GM12878 (cell line): ENCODE data around the gene COL26A1. TPM values are rescaled to one million over a fixed set of nuclear protein-coding genes. Genes with fewer than 3 reads are reported as not detected.

Experiments used
- ATAC-seq: fragments of 200-7000 bp; cut with Tn5 transposase; 3 replicates; pipeline ENCODE4 v1.9.1; 2020; ENCODE audit warnings: mild to moderate bottlenecking, moderate library complexity
- BruUV-seq: library from RNA; stranded (reverse); fragments of 400-500 nt; replicated peaks from 2 replicates; lab custom pipeline; 2021; lab: Mats Ljungman, UMichigan
- CTCF ChIA-PET: fragments of 300-600 bp; sonication (Branson Sonifier 250); formaldehyde crosslinking; extraction: SDS; loops from one replicate; lab custom pipeline; 2021; ENCODE audit warnings: inconsistent platforms; lab: Yijun Ruan, JAX
- POLR2A ChIA-PET: fragments of 350-600 bp; formaldehyde crosslinking; extraction: SDS; loops from one replicate; lab custom pipeline; 2021; ENCODE audit warnings: inconsistent platforms; lab: Charles Lee
- RAD21 ChIA-PET: fragments of 300-600 bp; sonication (Branson Sonifier 250); formaldehyde crosslinking; loops from one replicate; lab custom pipeline; 2023; ENCODE audit warnings: antibody characterized with exemption; ENCODE audit not compliant: unreplicated experiment; lab: Charles Lee
- SMC1A ChIA-PET: fragments of 300-600 bp; sonication (Branson Sonifier 250); formaldehyde crosslinking; loops from one replicate; lab custom pipeline; 2023; ENCODE audit not compliant: unreplicated experiment, uncharacterized antibody; lab: Charles Lee
- DNase-seq: peaks from one replicate; pipeline ENCODE4 v3.0.0-alpha.2; 2011; ENCODE audit warnings: low read depth, low spot score
- FAIRE-seq: peaks from 3 replicates; lab custom pipeline; 2011; peaks lifted over from hg19 to GRCh38; lab: Jason Lieb, UNC
- H2AFZ ChIP-seq: 2 replicates; pipeline ENCODE4 v1.6.0; 2011; ENCODE audit warnings: low read depth, low read length, control low read depth; ENCODE audit not compliant: control insufficient read depth
- H3K27ac ChIP-seq: 2 replicates; pipeline ENCODE4 v1.5.1; 2011; ENCODE audit warnings: control low read depth; ENCODE audit not compliant: control insufficient read depth, insufficient read depth
- H3K27me3 ChIP-seq, 2 experiments: replicated peaks in 1 of 2; 2 replicates each; pipeline versions ENCODE4 v1.6.0 to v1.6.1; 2011; ENCODE audit warnings: low read length in 1 of 2; ENCODE audit not compliant: control insufficient read depth in 2 of 2, insufficient read depth in 2 of 2
- H3K36me3 ChIP-seq, 2 experiments: 2 replicates each; pipeline ENCODE4 v1.5.1; 2011; ENCODE audit warnings: low read length in 1 of 2; ENCODE audit not compliant: control insufficient read depth in 2 of 2, insufficient read depth in 2 of 2
- H3K4me1 ChIP-seq: 2 replicates; pipeline ENCODE4 v1.6.1; 2011; ENCODE audit warnings: mild to moderate bottlenecking, low read length, moderate library complexity, mixed read lengths; ENCODE audit not compliant: control insufficient read depth, insufficient read depth
- H3K4me2 ChIP-seq: 2 replicates; pipeline ENCODE4 v1.6.0; 2011; ENCODE audit warnings: control low read depth; ENCODE audit not compliant: control insufficient read depth, insufficient read depth
- H3K4me3 ChIP-seq: fragments of 200-600 bp; sonication (generic); 2 replicates; pipeline ENCODE4 v1.5.1; 2016
- H3K79me2 ChIP-seq: 2 replicates; pipeline ENCODE4 v1.6.0; 2011; ENCODE audit warnings: low read length; ENCODE audit not compliant: control insufficient read depth, insufficient read depth
- H3K9ac ChIP-seq: 2 replicates; pipeline ENCODE4 v1.8.0; 2011; ENCODE audit warnings: low read length, control low read depth, mixed read lengths; ENCODE audit not compliant: control insufficient read depth, insufficient read depth
- H3K9me3 ChIP-seq: replicated peaks from 3 replicates; pipeline ENCODE4 v1.5.1; 2011; ENCODE audit warnings: mild to moderate bottlenecking, low read length; ENCODE audit not compliant: control insufficient read depth, insufficient read depth
- H4K20me1 ChIP-seq: 2 replicates; pipeline ENCODE4 v1.6.0; 2011; ENCODE audit not compliant: control insufficient read depth, insufficient read depth
- CBX3 ChIP-seq: fragments of 200-600 bp; sonication (generic); IDR thresholded peaks from 2 replicates; pipeline ENCODE4 v1.6.1; 2016; ENCODE audit warnings: low read depth, borderline replicate concordance
- CHD1 ChIP-seq: IDR thresholded peaks from 2 replicates; pipeline ENCODE4 v1.6.1; 2012; ENCODE audit warnings: low read depth, low read length, improper control_type of control experiment
- CHD4 ChIP-seq: fragments of 200-600 bp; sonication (generic); IDR thresholded peaks from 2 replicates; pipeline ENCODE4 v1.6.1; 2016; ENCODE audit warnings: mild to moderate bottlenecking
- CREB1 ChIP-seq: IDR thresholded peaks from 2 replicates; pipeline ENCODE4 v1.6.1; 2012; ENCODE audit warnings: low read depth, mild to moderate bottlenecking, inconsistent platforms
- EED ChIP-seq: sonication (generic); IDR thresholded peaks from 2 replicates; pipeline ENCODE4 v1.6.1; 2016; ENCODE audit warnings: antibody characterized with exemption, low read depth
- FOXM1 ChIP-seq: IDR thresholded peaks from 2 replicates; pipeline ENCODE4 v1.6.1; 2012; ENCODE audit warnings: low read depth, mild to moderate bottlenecking, inconsistent platforms, low read length, moderate library complexity
- PAX5 ChIP-seq: IDR thresholded peaks from 2 replicates; pipeline ENCODE4 v1.6.1; 2011; ENCODE audit warnings: low read depth, low read length, borderline replicate concordance
- POLR2AphosphoS2 ChIP-seq: IDR thresholded peaks from 2 replicates; pipeline ENCODE4 v1.6.1; 2011; ENCODE audit warnings: low read depth, mild to moderate bottlenecking, low read length, improper control_type of control experiment, moderate library complexity
- STAT1 ChIP-seq: fragments of 450-650 bp; conservative IDR thresholded peaks from 2 replicates; pipeline ENCODE4 v1.6.1; 2014; ENCODE audit warnings: antibody characterized with exemption, mild to moderate bottlenecking
- WGBS: methylation state at CpG from one replicate; pipeline ENCODE4 v1.1.6; 2016; ENCODE audit warnings: low lambda C conversion rate; ENCODE audit not compliant: insufficient replicate concordance, insufficient coverage; ENCODE audit errors: missing lambda C conversion rate; 5-methylcytosine and 5-hydroxymethylcytosine counted together
- in situ Hi-C: fragments of 300-500 bp; cut with MboI; formaldehyde crosslinking; loops from 9 replicates; pipeline ENCODE4 v1.14.3; 2018; ENCODE audit warnings: mixed read lengths
- intact Hi-C: fragments of 100-400 bp; cut with micrococcal nuclease; formaldehyde crosslinking; loops from one replicate; pipeline ENCODE4 v1.14.2; 2022; ENCODE audit not compliant: unreplicated experiment
- polyA plus RNA-seq, 11 experiments: library from polyadenylated mRNA; depleted of rRNA in 4 of 11; unstranded in 6 of 11; stranded (reverse) in 5 of 11; fragments of >200 nt; fragmentation: Nextera tagmentation in 4 of 11; fragmentation: Illumina TruSeq in 1 of 11; extraction: Ambion mirVana in 4 of 11; extraction: Trizol in 1 of 11; gene quantifications; 1 replicate in 1 of 11; 2 replicates in 10 of 11; pipeline versions ENCODE4 v1.2.1 to v1.2.3, GENCODE V29; 2011 to 2016; ENCODE audit warnings: inconsistent platforms in 2 of 11, missing spikeins in 2 of 11, low read depth in 1 of 11
- total RNA-seq, 4 experiments: library from RNA; depleted of rRNA in 3 of 4; stranded (reverse); fragments of >200 nt in 3 of 4; fragmentation: Illumina TruSeq in 1 of 4; extraction: Trizol in 1 of 4; gene quantifications; 2 replicates each; pipeline versions ENCODE4 v1.2.1 to v1.2.3, GENCODE V29; 2013 to 2021
- TF ChIP-seq, protein P1 (sequence below): fragments of 450-650 bp; conservative IDR thresholded peaks from 2 replicates; pipeline ENCODE4 v1.6.1; 2017; ENCODE audit warnings: mild to moderate bottlenecking, moderate library complexity
- TF ChIP-seq, protein P2 (sequence below): IDR thresholded peaks from 2 replicates; pipeline ENCODE4 v1.6.1; 2012; ENCODE audit warnings: low read depth, low read length, improper control_type of control experiment
- TF ChIP-seq, protein P3 (sequence below): fragments of 150-350 bp; IDR thresholded peaks from 2 replicates; pipeline ENCODE4 v1.6.1; 2016; ENCODE audit warnings: low read depth, low read length
- TF ChIP-seq, protein P4 (sequence below): fragments of 450-650 bp; IDR thresholded peaks from 2 replicates; pipeline ENCODE4 v1.6.1; 2018; ENCODE audit warnings: mild to moderate bottlenecking, low read depth, moderate library complexity; ENCODE audit not compliant: partially characterized antibody

COL26A1 gene
- total and polyA plus RNA-seq, 10 of the 15 experiments (the other 5 are each of a cell fraction or from before 2014, with no cell fraction given), result 0.08 TPM; not detected in 9

DNA sequence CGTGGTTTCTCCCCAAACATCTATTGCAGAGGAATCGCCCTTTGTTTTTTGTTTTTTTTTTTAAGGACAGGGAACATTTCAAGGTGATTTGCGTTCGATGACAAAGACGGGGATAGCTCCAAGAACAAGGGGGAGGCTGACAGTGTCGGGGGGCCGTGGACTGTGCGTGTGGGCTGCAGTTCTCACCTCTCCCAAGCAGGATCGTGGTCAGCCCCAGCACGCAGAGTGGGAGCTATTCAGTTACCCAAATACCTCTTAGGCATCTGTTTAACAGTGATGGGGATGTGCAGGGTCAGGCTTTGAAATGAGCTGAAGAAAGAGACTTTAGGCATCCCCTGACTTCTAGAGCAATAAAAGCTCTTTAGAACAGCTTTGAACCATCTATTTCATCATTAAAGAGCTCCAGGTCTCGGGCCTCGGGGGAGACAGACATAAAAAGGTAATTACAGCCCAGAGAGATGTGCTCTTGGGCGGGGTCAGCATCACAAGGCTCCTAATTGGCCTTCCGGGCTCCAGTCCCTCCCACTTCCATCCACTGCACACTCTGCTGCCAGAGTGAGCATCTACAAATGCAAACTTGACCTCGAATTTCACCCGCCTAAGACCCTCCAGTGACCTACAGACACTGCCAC, 169.2 kb downstream of the COL26A1 start:
- Histone ChIP-seq H4K20me1 (no peaks in the 10 kb centered on the region), H3K27me3 (no peaks in the 10 kb centered on the region; a peak in 1 of 4 replicates), H3K9me3 (no peaks in the 10 kb centered on the region; the same call in 2 of the 3 replicates), H3K9ac (no peak overlapping the region), H2AFZ (no peak overlapping the region), H3K4me2 (no peak overlapping the region), H3K79me2 (no peaks in the 10 kb centered on the region), H3K36me3 (no peaks in the 10 kb centered on the region), H3K4me3 (no peak overlapping the region), H3K27ac (no peak overlapping the region), H3K4me1 (no peaks in the 10 kb centered on the region)
- FAIRE-seq (no peak), ATAC-seq (peak; percentile 37; the same call in 1 of the 3 replicates), DNase-seq (no peak)
- ChIA-PET POLR2A (no interaction called here), RAD21 (no interaction called here), SMC1A (no interaction called here), CTCF (interaction anchor here (1.3 kb wide), 1 partner anchor 12 kb away, joined by 3 read pairs; no protein-coding TSS in a partner anchor)
- no TSS peak for BruUV-seq
- 24% methylated on average over 16 of the region's 16 CpGs for WGBS
- intact Hi-C loops, result no loop called here
- in situ Hi-C loops, result no loop called here
- no peak for TF ChIP-seq FOXM1
- no peak for TF ChIP-seq CHD4
- TF ChIP-seq STAT1, result no peak
- no peak for TF ChIP-seq CBX3
- no peak for TF ChIP-seq CREB1
- TF ChIP-seq CHD1, result no peak
- no peak for TF ChIP-seq POLR2AphosphoS2
- no peak for TF ChIP-seq EED
- TF ChIP-seq, protein P1, sequence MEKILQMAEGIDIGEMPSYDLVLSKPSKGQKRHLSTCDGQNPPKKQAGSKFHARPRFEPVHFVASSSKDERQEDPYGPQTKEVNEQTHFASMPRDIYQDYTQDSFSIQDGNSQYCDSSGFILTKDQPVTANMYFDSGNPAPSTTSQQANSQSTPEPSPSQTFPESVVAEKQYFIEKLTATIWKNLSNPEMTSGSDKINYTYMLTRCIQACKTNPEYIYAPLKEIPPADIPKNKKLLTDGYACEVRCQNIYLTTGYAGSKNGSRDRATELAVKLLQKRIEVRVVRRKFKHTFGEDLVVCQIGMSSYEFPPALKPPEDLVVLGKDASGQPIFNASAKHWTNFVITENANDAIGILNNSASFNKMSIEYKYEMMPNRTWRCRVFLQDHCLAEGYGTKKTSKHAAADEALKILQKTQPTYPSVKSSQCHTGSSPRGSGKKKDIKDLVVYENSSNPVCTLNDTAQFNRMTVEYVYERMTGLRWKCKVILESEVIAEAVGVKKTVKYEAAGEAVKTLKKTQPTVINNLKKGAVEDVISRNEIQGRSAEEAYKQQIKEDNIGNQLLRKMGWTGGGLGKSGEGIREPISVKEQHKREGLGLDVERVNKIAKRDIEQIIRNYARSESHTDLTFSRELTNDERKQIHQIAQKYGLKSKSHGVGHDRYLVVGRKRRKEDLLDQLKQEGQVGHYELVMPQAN, result no peak
- no peak for TF ChIP-seq PAX5
- TF ChIP-seq, protein P2, sequence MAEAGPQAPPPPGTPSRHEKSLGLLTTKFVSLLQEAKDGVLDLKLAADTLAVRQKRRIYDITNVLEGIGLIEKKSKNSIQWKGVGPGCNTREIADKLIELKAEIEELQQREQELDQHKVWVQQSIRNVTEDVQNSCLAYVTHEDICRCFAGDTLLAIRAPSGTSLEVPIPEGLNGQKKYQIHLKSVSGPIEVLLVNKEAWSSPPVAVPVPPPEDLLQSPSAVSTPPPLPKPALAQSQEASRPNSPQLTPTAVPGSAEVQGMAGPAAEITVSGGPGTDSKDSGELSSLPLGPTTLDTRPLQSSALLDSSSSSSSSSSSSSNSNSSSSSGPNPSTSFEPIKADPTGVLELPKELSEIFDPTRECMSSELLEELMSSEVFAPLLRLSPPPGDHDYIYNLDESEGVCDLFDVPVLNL, result no peak
- TF ChIP-seq, protein P3, sequence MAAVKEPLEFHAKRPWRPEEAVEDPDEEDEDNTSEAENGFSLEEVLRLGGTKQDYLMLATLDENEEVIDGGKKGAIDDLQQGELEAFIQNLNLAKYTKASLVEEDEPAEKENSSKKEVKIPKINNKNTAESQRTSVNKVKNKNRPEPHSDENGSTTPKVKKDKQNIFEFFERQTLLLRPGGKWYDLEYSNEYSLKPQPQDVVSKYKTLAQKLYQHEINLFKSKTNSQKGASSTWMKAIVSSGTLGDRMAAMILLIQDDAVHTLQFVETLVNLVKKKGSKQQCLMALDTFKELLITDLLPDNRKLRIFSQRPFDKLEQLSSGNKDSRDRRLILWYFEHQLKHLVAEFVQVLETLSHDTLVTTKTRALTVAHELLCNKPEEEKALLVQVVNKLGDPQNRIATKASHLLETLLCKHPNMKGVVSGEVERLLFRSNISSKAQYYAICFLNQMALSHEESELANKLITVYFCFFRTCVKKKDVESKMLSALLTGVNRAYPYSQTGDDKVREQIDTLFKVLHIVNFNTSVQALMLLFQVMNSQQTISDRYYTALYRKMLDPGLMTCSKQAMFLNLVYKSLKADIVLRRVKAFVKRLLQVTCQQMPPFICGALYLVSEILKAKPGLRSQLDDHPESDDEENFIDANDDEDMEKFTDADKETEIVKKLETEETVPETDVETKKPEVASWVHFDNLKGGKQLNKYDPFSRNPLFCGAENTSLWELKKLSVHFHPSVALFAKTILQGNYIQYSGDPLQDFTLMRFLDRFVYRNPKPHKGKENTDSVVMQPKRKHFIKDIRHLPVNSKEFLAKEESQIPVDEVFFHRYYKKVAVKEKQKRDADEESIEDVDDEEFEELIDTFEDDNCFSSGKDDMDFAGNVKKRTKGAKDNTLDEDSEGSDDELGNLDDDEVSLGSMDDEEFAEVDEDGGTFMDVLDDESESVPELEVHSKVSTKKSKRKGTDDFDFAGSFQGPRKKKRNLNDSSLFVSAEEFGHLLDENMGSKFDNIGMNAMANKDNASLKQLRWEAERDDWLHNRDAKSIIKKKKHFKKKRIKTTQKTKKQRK, result no peak
- TF ChIP-seq, protein P4, sequence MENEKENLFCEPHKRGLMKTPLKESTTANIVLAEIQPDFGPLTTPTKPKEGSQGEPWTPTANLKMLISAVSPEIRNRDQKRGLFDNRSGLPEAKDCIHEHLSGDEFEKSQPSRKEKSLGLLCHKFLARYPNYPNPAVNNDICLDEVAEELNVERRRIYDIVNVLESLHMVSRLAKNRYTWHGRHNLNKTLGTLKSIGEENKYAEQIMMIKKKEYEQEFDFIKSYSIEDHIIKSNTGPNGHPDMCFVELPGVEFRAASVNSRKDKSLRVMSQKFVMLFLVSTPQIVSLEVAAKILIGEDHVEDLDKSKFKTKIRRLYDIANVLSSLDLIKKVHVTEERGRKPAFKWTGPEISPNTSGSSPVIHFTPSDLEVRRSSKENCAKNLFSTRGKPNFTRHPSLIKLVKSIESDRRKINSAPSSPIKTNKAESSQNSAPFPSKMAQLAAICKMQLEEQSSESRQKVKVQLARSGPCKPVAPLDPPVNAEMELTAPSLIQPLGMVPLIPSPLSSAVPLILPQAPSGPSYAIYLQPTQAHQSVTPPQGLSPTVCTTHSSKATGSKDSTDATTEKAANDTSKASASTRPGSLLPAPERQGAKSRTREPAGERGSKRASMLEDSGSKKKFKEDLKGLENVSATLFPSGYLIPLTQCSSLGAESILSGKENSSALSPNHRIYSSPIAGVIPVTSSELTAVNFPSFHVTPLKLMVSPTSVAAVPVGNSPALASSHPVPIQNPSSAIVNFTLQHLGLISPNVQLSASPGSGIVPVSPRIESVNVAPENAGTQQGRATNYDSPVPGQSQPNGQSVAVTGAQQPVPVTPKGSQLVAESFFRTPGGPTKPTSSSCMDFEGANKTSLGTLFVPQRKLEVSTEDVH, result no peak
